ENCODE measurements around the gene LCE4A. TPM values are rescaled to one million over a fixed set of nuclear protein-coding genes. Genes with fewer than 3 reads are reported as not detected.

LCE4A gene
- total RNA-seq, result not detected

GRCh38 chr1:152707860-152708259, at the start of gene LCE4A:
TSS of gene LCE4A (plus strand) at chr1:152708160. CDS start at chr1:152709076, 916 bp downstream.

GRCh38 chr1:152663098-152663497, 44.9 kb upstream of the LCE4A start, which contains the start of gene LCE2D:
TSS of gene LCE2D (plus strand) at chr1:152663380. CDS start at chr1:152664106, 726 bp downstream.

GRCh38 chr1:152674983-152675382, 33.0 kb upstream of the LCE4A start, which contains the start of gene LCE2C:
TSS of gene LCE2C (plus strand) at chr1:152675279. CDS start at chr1:152676016, 737 bp downstream.

GRCh38 chr1:152685823-152686222, 22.1 kb upstream of the LCE4A start, which contains the start of gene LCE2B:
TSS of gene LCE2B (plus strand) at chr1:152686123. CDS start at chr1:152686844, 721 bp downstream.

GRCh38 chr1:152697701-152698600, 10.0 kb upstream of the LCE4A start, which contains the start of gene LCE2A:
TSS of gene LCE2A (plus strand) at chr1:152698345. CDS start at chr1:152698902, 557 bp downstream.

GRCh38 chr1:152757747-152758146, 49.8 kb downstream of the LCE4A start, which contains the start of gene KPRP:
TSS of gene KPRP (plus strand) at chr1:152758025. CDS start at chr1:152759589, 1,564 bp downstream.

Other genes with a start within 250 kb of the LCE4A start
- gene LCE5A, start 197.4 kb upstream of the LCE4A start, total RNA-seq, result not detected
- gene CRCT1, start 193.7 kb upstream of the LCE4A start, total RNA-seq, result not detected
- gene LCE3E, start 141.4 kb upstream of the LCE4A start, total RNA-seq, result not detected
- not detected for gene LCE3D, start 127.6 kb upstream of the LCE4A start, total RNA-seq
- not detected for gene LCE3C, start 107.9 kb upstream of the LCE4A start, total RNA-seq
- not detected for gene LCE3B, start 94.3 kb upstream of the LCE4A start, total RNA-seq
- gene LCE3A, start 85.1 kb upstream of the LCE4A start, total RNA-seq, result not detected
- not detected for gene LCE2D, start 44.8 kb upstream of the LCE4A start, total RNA-seq
- gene LCE2C, start 32.9 kb upstream of the LCE4A start, total RNA-seq, result not detected
- gene LCE2B, start 22.0 kb upstream of the LCE4A start, total RNA-seq, result not detected
- gene LCE2A, start 9.8 kb upstream of the LCE4A start, total RNA-seq, result not detected
- gene KPRP, start 49.9 kb downstream of the LCE4A start, total RNA-seq, result not detected
- gene LCE1F, start 67.0 kb downstream of the LCE4A start, total RNA-seq, result not detected
- gene LCE1E, start 78.1 kb downstream of the LCE4A start, total RNA-seq, result not detected
- not detected for gene LCE1D, start 88.6 kb downstream of the LCE4A start, total RNA-seq
- gene LCE1C, start 98.5 kb downstream of the LCE4A start, total RNA-seq, result not detected
- gene LCE1B, start 103.8 kb downstream of the LCE4A start, total RNA-seq, result not detected
- not detected for gene LCE1A, start 119.3 kb downstream of the LCE4A start, total RNA-seq
- not detected for gene LCE6A, start 134.7 kb downstream of the LCE4A start, total RNA-seq
- gene LCE7A, start 151.8 kb downstream of the LCE4A start, total RNA-seq, result not detected
- gene SMCP, start 170.2 kb downstream of the LCE4A start, total RNA-seq, result not detected
- 0.35 TPM for gene IVL, start 200.4 kb downstream of the LCE4A start, total RNA-seq
- gene SPRR5, start 239.0 kb downstream of the LCE4A start, total RNA-seq, result not detected

Data from metanephros (tissue), 1 donor.